Measurements from ENCODE around the gene C1S. TPM values are rescaled to one million over a fixed set of nuclear protein-coding genes. Genes with fewer than 3 reads are reported as not detected.

Gene C1S
- total RNA-seq, 2 donors from 2014 or later: 35.8 to 97.2 TPM

DNA sequence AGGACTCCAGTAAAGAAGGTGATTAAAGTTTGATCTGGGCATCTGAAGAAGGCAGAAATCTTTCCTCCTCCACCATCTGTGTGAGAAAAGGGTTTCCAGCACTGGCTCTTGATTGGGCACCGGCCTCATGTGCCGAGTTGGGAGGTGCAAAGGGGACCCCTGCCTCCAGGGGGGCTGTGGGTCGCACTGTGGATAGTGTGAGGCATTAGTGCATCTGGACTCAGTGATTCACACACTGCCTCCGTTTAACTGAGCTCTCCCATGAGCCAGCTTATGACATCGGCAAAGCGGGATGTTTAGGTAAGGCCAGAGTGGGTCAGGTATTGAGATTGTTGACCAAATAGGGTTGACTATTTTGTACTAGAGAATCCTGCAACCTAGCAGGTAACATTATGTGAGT is 8.9 kb downstream of the C1S start:
- Histone ChIP-seq H3K9me3 (no peaks in the 10 kb centered on the region), H3K27ac (no peak overlapping the region), H3K9ac (ENCODE audit: low read depth in 2 of 2, low read length in 2 of 2) (no peak overlapping the region), H3K4me1 (no peaks in the 10 kb centered on the region), H3K36me3 (no peaks in the 10 kb centered on the region), H3K27me3 (no peaks in the 10 kb centered on the region), H3K4me3 (no peak overlapping the region)
- no peak for DNase-seq
- TF ChIP-seq, protein P1, sequence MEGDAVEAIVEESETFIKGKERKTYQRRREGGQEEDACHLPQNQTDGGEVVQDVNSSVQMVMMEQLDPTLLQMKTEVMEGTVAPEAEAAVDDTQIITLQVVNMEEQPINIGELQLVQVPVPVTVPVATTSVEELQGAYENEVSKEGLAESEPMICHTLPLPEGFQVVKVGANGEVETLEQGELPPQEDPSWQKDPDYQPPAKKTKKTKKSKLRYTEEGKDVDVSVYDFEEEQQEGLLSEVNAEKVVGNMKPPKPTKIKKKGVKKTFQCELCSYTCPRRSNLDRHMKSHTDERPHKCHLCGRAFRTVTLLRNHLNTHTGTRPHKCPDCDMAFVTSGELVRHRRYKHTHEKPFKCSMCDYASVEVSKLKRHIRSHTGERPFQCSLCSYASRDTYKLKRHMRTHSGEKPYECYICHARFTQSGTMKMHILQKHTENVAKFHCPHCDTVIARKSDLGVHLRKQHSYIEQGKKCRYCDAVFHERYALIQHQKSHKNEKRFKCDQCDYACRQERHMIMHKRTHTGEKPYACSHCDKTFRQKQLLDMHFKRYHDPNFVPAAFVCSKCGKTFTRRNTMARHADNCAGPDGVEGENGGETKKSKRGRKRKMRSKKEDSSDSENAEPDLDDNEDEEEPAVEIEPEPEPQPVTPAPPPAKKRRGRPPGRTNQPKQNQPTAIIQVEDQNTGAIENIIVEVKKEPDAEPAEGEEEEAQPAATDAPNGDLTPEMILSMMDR (IDR thresholded peaks at IDR 0.05): no peak
- intact Hi-C loops (cut with DNase I): no loop called here

DNA sequence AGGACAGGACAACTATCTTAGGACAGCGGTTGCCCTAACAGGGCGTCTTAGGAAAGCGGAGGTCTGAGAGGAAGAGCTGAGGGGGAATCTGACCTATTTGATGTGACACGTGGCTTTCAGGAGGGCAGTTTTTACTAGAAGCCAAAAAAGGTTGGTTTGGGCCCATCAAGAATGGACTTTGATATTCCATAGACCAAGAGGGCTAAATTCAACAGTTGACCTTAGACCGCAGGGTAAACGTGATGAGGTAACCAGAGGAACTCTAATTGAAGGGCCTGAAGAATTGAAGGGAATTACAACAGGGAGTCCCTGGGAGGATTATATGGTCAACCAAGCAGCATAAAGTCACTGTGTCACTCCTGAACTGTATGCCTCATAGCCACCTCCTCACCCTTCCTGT is 11.5 kb downstream of the C1S start:
- intact Hi-C loops (cut with DNase I): no loop called here
- H3K9ac ChIP-seq (ENCODE audit: low read depth in 2 of 2, low read length in 2 of 2): no peak overlapping the region
- no peak overlapping the region for H3K4me3 ChIP-seq

DNA sequence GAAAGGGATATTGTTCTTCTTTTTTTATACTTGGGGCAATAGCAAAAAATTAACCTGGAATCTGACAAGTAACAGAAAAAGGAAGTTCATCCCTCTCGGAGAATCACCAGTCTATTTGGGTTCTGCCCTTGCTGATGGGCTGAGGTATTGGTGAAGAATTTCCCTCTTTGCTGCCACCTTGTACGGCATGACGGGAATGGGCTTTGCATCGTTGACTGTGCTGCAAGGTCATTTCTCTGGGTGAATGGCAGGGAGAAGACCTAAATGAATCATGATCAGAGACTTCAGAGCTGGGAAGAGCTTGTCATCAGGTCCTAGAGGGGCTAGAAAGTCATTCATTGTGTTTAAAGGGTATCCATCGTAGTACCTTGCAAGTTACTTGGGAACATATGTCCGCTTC is 12.0 kb downstream of the C1S start:
- no peak overlapping the region for H3K9ac ChIP-seq (ENCODE audit: low read depth in 2 of 2, low read length in 2 of 2)
- H3K9me3 ChIP-seq: no peaks in the 10 kb centered on the region
- intact Hi-C loops (cut with DNase I): no loop called here
- H3K4me1 ChIP-seq: no peaks in the 10 kb centered on the region
- H3K27me3 ChIP-seq: no peaks in the 10 kb centered on the region
- TF ChIP-seq, protein P1 (IDR thresholded peaks at IDR 0.05): no peak
- no peaks in the 10 kb centered on the region for H3K36me3 ChIP-seq
- no peak for DNase-seq
- H3K27ac ChIP-seq: no peak overlapping the region
- H3K4me3 ChIP-seq: no peak overlapping the region

More for the DNA sequence above, 11.5 kb downstream of the C1S start:
- no peaks in the 10 kb centered on the region for H3K36me3 ChIP-seq
- no peaks in the 10 kb centered on the region for H3K27me3 ChIP-seq
- TF ChIP-seq, protein P1 (IDR thresholded peaks at IDR 0.05): no peak
- no peaks in the 10 kb centered on the region for H3K4me1 ChIP-seq
- no peak overlapping the region for H3K27ac ChIP-seq
- DNase-seq: no peak
- H3K9me3 ChIP-seq: no peaks in the 10 kb centered on the region

DNA sequence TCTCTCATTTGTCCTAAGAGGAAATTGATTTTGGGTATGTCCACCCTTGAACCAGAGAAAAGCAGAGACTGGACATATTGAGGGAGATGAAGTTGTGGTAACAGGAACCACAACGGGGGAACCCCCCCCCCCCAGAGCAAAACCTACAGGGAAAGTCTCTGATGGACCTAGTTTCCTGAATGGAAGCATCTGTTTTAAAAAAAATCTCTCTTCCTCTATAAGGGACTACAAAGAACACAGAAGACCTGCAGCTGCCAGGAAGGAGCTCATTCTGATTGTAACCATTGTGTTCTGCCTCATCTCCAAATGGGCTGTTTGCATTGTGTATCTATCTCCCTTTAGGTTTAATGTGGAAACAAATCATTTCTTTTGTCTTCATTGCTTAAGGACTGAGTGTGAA is 13.4 kb downstream of the C1S start:
- no peaks in the 10 kb centered on the region for H3K36me3 ChIP-seq
- no peaks in the 10 kb centered on the region for H3K4me1 ChIP-seq
- H3K4me3 ChIP-seq: no peak overlapping the region
- TF ChIP-seq, protein P1 (IDR thresholded peaks at IDR 0.05): no peak
- no peak overlapping the region for H3K9ac ChIP-seq (ENCODE audit: low read depth in 2 of 2, low read length in 2 of 2)
- no peak overlapping the region for H3K27ac ChIP-seq
- DNase-seq: no peak
- no peaks in the 10 kb centered on the region for H3K27me3 ChIP-seq
- H3K9me3 ChIP-seq: no peaks in the 10 kb centered on the region
- intact Hi-C loops (cut with DNase I): no loop called here

DNA sequence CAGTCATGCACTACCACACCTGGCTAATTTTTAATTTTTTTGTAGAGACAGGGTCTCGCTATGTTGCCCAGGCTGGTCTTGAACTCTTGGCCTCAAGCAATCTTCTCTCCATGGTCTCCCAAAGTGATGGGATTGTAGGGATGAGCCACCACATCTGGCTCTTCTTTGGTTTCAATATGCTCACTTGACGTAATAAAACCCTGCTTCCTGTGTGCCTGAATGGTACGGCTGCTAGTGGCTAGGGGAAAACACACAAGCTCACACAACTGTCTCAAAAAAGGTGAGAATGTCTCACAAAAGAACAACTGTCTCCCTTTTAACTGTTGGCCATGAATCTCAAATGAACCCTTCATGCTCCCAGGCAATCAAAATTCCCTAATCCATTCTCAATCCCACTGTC is 15.0 kb downstream of the C1S start:
- no peak for DNase-seq
- intact Hi-C loops (cut with DNase I): no loop called here
- H3K9me3 ChIP-seq: no peaks in the 10 kb centered on the region
- H3K27ac ChIP-seq: no peak overlapping the region
- H3K4me3 ChIP-seq: no peak overlapping the region
- no peak overlapping the region for H3K9ac ChIP-seq (ENCODE audit: low read depth in 2 of 2, low read length in 2 of 2)
- H3K27me3 ChIP-seq: no peaks in the 10 kb centered on the region
- H3K4me1 ChIP-seq: no peaks in the 10 kb centered on the region
- H3K36me3 ChIP-seq: no peaks in the 10 kb centered on the region
- TF ChIP-seq, protein P1 (IDR thresholded peaks at IDR 0.05): no peak

DNA sequence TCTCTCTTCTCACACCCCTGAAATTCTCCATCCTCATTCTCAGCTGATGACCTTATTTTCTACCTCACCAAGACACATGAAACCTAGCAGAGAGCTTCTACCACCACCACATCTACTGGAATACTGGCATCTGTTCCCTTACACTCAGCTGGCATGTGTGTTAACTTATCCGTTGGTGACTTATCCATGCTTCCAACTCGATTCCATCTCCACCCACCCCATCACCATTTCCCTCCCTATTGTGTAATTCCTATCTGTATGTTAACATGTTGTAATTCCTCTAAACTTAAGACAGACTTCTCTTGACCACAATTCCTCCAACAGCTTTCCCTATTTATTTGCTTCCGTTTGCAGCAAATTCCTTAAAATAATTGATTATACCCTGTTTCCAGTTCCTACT is 15.4 kb downstream of the C1S start:
- Histone ChIP-seq H3K27ac (no peak overlapping the region), H3K4me1 (no peaks in the 10 kb centered on the region), H3K9ac (ENCODE audit: low read depth in 2 of 2, low read length in 2 of 2) (no peak overlapping the region), H3K9me3 (no peaks in the 10 kb centered on the region), H3K27me3 (no peaks in the 10 kb centered on the region), H3K36me3 (no peaks in the 10 kb centered on the region), H3K4me3 (no peak overlapping the region)
- TF ChIP-seq, protein P1 (IDR thresholded peaks at IDR 0.05): no peak
- intact Hi-C loops (cut with DNase I): no loop called here
- no peak for DNase-seq

All from colonic mucosa (tissue), 4 donors.